ENCODE measurements around the gene NXPH2.

Gene NXPH2

GRCh38 chr2:138779781-138780445, at the start of gene NXPH2:
Gene NXPH2, minus strand, starts transcription at chr2:138780390. Its CDS starts 149 bp downstream, at chr2:138780241.
- no peak for DNase-seq (ENCODE audit: low read depth)
- peak within 1 kb of the TSS; percentile 44 for H3K4me3 ChIP-seq (ENCODE audit: low read depth, low read length)

GRCh38 chr2:138829326-138829919, 49.2 kb upstream of the NXPH2 start:
- no peak overlapping the region for H3K4me3 ChIP-seq (ENCODE audit: low read depth, low read length)

DNA sequence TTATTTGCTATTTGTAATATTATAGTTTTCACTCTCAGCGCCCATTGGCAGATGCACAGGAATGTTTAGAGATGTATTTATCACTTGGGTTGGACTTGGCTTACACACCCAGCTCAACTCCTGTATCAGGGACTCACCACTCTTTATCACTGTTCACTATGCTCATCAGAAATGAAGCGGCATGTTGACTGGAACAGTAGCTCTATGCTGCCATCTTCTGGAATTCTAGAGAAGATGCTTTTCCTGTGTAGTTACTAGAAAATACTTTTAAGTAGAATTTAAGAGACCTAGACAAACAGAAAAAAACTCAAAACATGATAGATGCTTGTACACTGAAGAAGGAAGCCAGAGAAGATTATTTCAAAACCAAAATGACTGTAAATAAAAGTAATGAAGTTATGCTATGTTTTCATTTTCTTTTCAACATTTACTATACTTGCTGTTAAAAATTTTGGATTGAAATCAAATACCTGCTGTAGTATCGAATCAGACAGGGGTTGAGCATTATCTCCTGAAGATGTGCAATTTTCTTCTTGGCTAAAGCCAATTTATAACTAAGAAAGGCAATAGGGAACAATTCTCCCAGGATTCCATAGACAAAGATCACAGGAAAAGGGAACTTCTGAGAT, 47.4 kb upstream of the NXPH2 start:
- DNase-seq (ENCODE audit: low read depth): peak; percentile 23
- H3K4me3 ChIP-seq (ENCODE audit: low read depth, low read length): no peak overlapping the region

More at GRCh38 chr2:138829326-138829919, 49.2 kb upstream of the NXPH2 start:
- DNase-seq (ENCODE audit: low read depth): no peak

GRCh38 chr2:138823666-138824065, 43.5 kb upstream of the NXPH2 start:
- no peak overlapping the region for H3K4me3 ChIP-seq (ENCODE audit: low read depth, low read length)
- DNase-seq (ENCODE audit: low read depth): no peak

DNA sequence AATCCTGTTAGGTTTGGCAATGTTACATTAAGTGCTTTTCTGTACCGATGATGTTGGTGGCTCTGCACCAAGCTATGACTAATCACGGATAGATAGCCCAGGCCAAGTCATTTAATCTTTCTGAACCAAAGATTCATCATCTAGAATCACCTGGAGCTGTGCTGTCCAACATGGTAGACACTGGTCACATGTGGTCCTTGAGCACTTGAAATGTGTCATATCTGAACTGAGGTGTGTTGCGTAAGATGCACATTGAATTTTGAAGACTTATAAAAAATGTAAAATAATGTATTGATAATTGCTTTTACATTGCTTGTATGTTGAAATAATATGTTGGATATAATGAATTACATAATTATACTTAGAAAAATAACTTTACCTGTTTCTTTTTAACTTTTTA, 39.8 kb upstream of the NXPH2 start:
- H3K4me3 ChIP-seq (ENCODE audit: low read depth, low read length): no peak overlapping the region
- DNase-seq (ENCODE audit: low read depth): no peak

DNA sequence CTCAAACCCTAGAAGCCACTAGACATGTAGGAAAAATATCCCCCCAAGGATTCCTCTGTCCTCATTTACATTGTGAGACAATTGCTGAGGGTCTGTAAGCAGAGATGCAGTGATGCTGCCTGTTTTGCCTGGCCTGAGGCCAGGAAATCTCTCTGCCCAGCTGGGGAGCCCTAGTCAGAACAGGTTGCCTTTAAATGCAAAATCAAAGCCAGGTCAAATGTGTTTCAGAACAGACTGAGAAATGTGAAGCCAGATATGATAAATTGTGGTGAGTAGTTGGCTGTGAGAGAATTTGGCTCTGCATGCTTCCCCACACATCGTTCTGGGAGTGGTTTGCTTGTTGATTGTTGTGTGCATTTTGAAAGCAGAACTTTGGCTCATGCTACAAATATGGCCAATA, 38.4 kb upstream of the NXPH2 start:
- no peak for DNase-seq (ENCODE audit: low read depth)
- no peak overlapping the region for H3K4me3 ChIP-seq (ENCODE audit: low read depth, low read length)

DNA sequence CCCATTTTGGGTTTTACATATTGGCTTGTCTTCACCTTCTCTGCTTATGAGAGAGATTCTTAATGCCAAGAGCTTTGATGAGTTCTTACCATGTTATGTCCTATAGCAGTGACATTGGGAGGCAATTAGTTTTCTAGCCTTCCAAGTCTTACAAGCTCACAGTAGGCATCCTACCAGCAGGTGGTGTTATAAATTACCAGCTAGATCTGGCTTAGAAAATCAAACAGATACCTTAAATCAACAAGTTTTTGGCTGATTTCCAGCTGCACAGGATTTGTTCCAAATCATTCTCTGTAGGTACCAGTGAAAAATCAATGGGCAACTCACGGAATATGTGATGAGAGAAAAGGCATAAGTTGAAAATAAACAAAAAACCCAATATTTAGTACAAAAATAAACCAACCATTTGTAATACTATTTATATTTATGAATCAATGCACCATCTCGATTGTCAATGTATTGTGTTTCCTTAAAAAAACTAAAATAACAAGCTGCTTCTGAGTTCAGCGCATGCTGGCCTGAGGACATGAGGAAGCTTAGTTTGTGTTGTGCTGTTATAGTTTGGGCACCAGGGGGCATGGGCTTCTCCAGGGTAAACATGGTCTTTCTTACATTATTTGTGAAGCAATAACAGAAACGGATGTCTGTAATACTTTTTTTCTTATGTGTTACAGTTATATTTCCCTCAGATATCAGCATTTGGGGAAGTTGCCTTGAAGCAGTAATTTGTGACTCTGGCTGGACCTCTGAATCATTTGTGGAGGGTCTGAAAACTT, 34.1 kb upstream of the NXPH2 start:
- no peak overlapping the region for H3K4me3 ChIP-seq (ENCODE audit: low read depth, low read length)
- DNase-seq (ENCODE audit: low read depth): no peak

GRCh38 chr2:138811431-138811830, 31.2 kb upstream of the NXPH2 start:
- no peak for DNase-seq (ENCODE audit: low read depth)
- H3K4me3 ChIP-seq (ENCODE audit: low read depth, low read length): no peak overlapping the region

DNA sequence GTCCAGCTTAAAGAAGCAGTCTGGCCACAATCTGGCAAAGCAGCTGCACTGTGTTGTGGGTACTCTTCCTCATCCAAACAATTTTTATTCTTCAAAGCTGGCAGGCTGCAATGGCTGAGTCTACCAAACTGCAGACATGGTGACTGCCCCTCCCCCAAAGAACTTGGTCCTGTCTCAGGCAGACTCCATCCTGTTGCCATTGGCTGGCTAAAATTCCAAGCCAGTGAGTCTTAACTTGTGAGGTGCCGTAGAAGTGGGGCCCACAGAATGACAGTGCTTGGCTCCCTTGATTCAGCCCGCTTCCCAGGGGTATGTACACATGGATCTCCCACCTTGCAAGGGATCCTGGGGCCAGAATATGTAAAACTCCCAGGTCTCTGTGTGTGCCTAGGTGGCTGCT, 14.5 kb upstream of the NXPH2 start:
- no peak overlapping the region for H3K4me3 ChIP-seq (ENCODE audit: low read depth, low read length)
- DNase-seq (ENCODE audit: low read depth): no peak

GRCh38 chr2:138787053-138787666, 7.0 kb upstream of the NXPH2 start:
- no peak for DNase-seq (ENCODE audit: low read depth)
- H3K4me3 ChIP-seq (ENCODE audit: low read depth, low read length): no peak overlapping the region

- no peak overlapping the region for H3K4me3 ChIP-seq (ENCODE audit: low read depth, low read length)
- DNase-seq (ENCODE audit: low read depth): no peak
Observed at GRCh38 chr2:138782383-138782782, 2.2 kb upstream of the NXPH2 start.

DNA sequence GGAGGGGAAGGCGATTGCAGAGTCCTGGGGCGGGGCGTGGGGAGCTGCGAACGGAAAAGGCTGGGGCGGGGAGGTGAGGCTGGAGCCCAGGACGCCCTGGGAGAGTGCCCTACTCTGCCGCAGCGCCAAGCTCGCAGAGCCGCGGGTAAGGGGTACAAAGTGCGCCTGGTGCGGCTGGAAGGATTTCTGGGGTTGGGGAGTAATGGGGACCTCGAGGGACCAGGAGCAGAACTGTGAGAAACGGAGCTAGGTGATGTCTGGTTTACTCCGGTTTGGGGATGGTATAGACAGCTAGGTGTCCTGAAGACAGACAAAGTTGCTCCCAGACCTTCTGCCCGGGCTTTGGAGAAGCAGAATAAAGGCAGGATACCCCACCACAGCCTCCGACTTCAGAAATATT, 718 bp upstream of the NXPH2 start:
- DNase-seq (ENCODE audit: low read depth): no peak
- H3K4me3 ChIP-seq (ENCODE audit: low read depth, low read length): no peak overlapping the region

DNA sequence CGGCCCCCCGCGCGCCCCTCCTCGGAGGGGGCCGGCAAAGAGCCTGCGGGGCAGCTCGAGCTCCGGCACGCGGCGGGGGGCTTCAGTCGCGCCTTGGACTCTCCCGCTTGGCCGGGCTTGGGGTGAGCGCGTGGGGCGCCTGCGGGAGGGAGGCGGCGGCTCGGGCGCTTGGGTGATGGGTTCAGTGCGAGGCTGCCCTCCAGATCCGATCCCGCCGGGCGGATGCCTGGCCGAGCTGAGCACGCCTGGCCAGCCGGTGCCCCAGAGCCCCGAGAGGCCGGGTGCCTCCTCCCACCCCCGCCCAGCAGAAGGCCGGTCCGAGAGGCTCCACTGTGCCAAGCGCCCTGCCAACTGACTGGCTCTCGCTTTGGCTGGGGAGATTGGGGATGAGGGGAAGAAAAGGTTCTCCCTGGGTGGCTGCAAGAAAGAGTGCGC, 273 bp upstream of the NXPH2 start:
- peak overlapping the region; percentile 44 for H3K4me3 ChIP-seq (ENCODE audit: low read depth, low read length)
- DNase-seq (ENCODE audit: low read depth): no peak

GRCh38 chr2:138779406-138779780, 797 bp downstream of the NXPH2 start:
- DNase-seq (ENCODE audit: low read depth): no peak
- peak overlapping the region; percentile 44 for H3K4me3 ChIP-seq (ENCODE audit: low read depth, low read length)

DNA sequence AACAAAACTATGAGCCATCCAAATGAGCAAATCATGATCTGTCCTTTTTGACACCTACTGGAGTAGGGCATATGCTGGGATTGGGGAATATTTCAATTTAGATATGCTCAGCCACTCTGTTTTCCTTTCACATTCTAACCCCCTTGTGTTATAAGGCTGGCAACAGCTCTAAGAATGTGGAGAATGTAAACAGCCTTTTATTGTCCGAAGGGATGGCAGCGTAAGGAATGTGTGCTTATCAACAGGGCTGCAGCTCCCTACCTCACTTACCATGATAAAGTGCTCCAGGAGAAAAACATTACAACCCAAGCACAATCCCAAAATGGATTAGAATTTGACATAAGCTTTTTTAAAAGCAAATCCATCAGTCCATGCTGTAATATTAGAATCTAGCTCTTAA, 2.2 kb downstream of the NXPH2 start:
- DNase-seq (ENCODE audit: low read depth): no peak
- H3K4me3 ChIP-seq (ENCODE audit: low read depth, low read length): no peak overlapping the region

- no peak overlapping the region for H3K4me3 ChIP-seq (ENCODE audit: low read depth, low read length)
- DNase-seq (ENCODE audit: low read depth): no peak
Observed at GRCh38 chr2:138775736-138776135, 4.5 kb downstream of the NXPH2 start.

- DNase-seq (ENCODE audit: low read depth): no peak
Observed at GRCh38 chr2:138771534-138771933, 8.7 kb downstream of the NXPH2 start.

DNA sequence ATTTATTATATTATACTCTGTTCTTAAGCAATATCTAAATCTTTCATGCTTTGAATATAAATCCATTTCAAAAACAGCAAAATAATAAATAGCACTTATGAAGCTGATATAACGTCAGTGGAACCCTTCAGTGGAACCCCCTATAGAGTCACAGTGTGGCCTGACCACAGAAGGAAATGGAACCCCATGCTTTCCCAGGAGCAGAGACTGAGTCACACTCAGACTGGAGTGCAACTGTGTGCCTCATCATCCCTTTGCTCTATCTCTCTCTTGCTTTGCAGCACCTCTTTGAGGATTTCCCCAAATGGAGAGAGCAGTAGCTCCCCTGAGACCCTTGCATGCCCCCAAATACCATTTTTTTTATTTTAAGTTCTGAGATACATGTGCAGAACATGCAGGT, 13.1 kb downstream of the NXPH2 start:
- no peak overlapping the region for H3K4me3 ChIP-seq (ENCODE audit: low read depth, low read length)
- no peak for DNase-seq (ENCODE audit: low read depth)

More at GRCh38 chr2:138771534-138771933, 8.7 kb downstream of the NXPH2 start:
- H3K4me3 ChIP-seq (ENCODE audit: low read depth, low read length): no peak overlapping the region

GRCh38 chr2:138766464-138766863, 13.7 kb downstream of the NXPH2 start:
- H3K4me3 ChIP-seq (ENCODE audit: low read depth, low read length): no peak overlapping the region
- no peak for DNase-seq (ENCODE audit: low read depth)

- H3K4me3 ChIP-seq (ENCODE audit: low read depth, low read length): no peak overlapping the region
- no peak for DNase-seq (ENCODE audit: low read depth)
Observed at GRCh38 chr2:138763971-138764370, 16.2 kb downstream of the NXPH2 start.

Measured in skeletal muscle cell (primary cell).